Caco-2 (cell line): Measurements from ENCODE around the gene GAL3ST3. TPM values are rescaled to one million over a fixed set of nuclear protein-coding genes. Genes with fewer than 3 reads are reported as not detected.

Experiments used
- BruUV-seq: library from RNA; stranded (reverse); fragments of 400-500 nt; replicated peaks from 2 replicates; lab custom pipeline; 2021; lab: Mats Ljungman, UMichigan
- CTCF ChIA-PET: fragments of 300-600 bp; sonication (Branson Sonifier 250); formaldehyde crosslinking; loops from one replicate; lab custom pipeline; 2022; ENCODE audit warnings: antibody characterized with exemption; lab: Charles Lee
- POLR2A ChIA-PET: fragments of 300-600 bp; sonication (Branson Sonifier 250); formaldehyde crosslinking; loops from one replicate; lab custom pipeline; 2022; ENCODE audit warnings: antibody characterized with exemption; lab: Charles Lee
- DNase-seq, 2 experiments: peaks; one replicate each; pipeline versions ENCODE4 v3.0.0 to v3.0.0-alpha.2; 2020 to 2022
- H3K27me3 ChIP-seq: replicated peaks from 2 replicates; pipeline ENCODE4 v1.6.0; 2011; ENCODE audit warnings: low read length; ENCODE audit not compliant: control insufficient read depth, insufficient read depth
- H3K36me3 ChIP-seq: 2 replicates; pipeline ENCODE4 v1.5.1; 2011; ENCODE audit warnings: low read length; ENCODE audit not compliant: control insufficient read depth, insufficient read depth
- H3K4me1 ChIP-seq: fragments of 250-450 bp; sonication (Bioruptor Pico); 2 replicates; pipeline ENCODE4 v1.5.1; 2020; ENCODE audit warnings: mild to moderate bottlenecking
- H3K4me3 ChIP-seq: 2 replicates; pipeline ENCODE4 v1.5.1; 2011; ENCODE audit warnings: low read depth, mild to moderate bottlenecking, control low read depth, low read length
- H3K9me3 ChIP-seq: fragments of 250-450 bp; sonication (Bioruptor Pico); 2 replicates; pipeline ENCODE4 v1.5.1; 2020; ENCODE audit warnings: mild to moderate bottlenecking, moderate library complexity
- H3K27ac Mint-ChIP-seq: one replicate; pipeline ENCODE4 v1.8.0; 2022; ENCODE audit warnings: mixed read lengths; ENCODE audit not compliant: unreplicated experiment
- H3K27me3 Mint-ChIP-seq: one replicate; pipeline ENCODE4 v1.8.0; 2022; ENCODE audit warnings: mixed read lengths; ENCODE audit not compliant: insufficient read depth, unreplicated experiment
- H3K36me3 Mint-ChIP-seq: one replicate; pipeline ENCODE4 v1.8.0; 2022; ENCODE audit warnings: mild to moderate bottlenecking, mixed read lengths; ENCODE audit not compliant: insufficient read depth, unreplicated experiment
- H3K4me1 Mint-ChIP-seq: one replicate; pipeline ENCODE4 v1.8.0; 2022; ENCODE audit warnings: low read depth, mixed read lengths; ENCODE audit not compliant: unreplicated experiment
- H3K4me3 Mint-ChIP-seq: one replicate; pipeline ENCODE4 v1.8.0; 2022; ENCODE audit warnings: mild to moderate bottlenecking, moderate library complexity, mixed read lengths; ENCODE audit not compliant: unreplicated experiment
- H3K9me3 Mint-ChIP-seq: one replicate; pipeline ENCODE4 v1.8.0; 2022; ENCODE audit warnings: mixed read lengths; ENCODE audit not compliant: unreplicated experiment
- CTCF ChIP-seq, 2 experiments: fragments of 200-600 bp in 1 of 2; IDR thresholded peaks; 1 replicate in 1 of 2; 2 replicates in 1 of 2; pipeline versions ENCODE4 v1.5.1 to v1.8.0; 2011 to 2022; ENCODE audit warnings: antibody characterized with exemption in 1 of 2, control low read depth in 1 of 2, inconsistent platforms in 1 of 2, low read depth in 1 of 2, low read length in 1 of 2, mild to moderate bottlenecking in 1 of 2, moderate library complexity in 1 of 2; ENCODE audit not compliant: insufficient read depth in 1 of 2, severe bottlenecking in 1 of 2, unreplicated experiment in 1 of 2
- intact Hi-C: fragments of 100-400 bp; cut with micrococcal nuclease; formaldehyde crosslinking; loops from one replicate; pipeline ENCODE4 v1.10.0; 2022; ENCODE audit not compliant: unreplicated experiment
- total RNA-seq: library from RNA; stranded (reverse); gene quantifications from 2 replicates; pipeline ENCODE4 v1.2.3, GENCODE V29; 2022

The GAL3ST3 gene
- total RNA-seq, 1 experiment from 2014 or later = not detected

GRCh38 chr11:66050581-66051231, 1.7 kb upstream of the GAL3ST3 start:
- H3K27me3 Mint-ChIP-seq = no peaks in the 10 kb centered on the region
- CTCF ChIA-PET = interaction anchor here (0.6 to 2.0 kb wide), 4 partner anchors 10 to 160 kb away, joined by 3 to 7 read pairs (median 4); partner anchors contain the start of gene CCDC85B
- TF ChIP-seq CTCF (IDR thresholded peaks at IDR 0.05; ENCODE audit: insufficient read depth in 1 of 2, low read depth in 1 of 2, low read length in 1 of 2, severe bottlenecking in 1 of 2, unreplicated experiment in 1 of 2) = no peak
- peak overlapping the region; percentile 91 for H3K4me3 Mint-ChIP-seq
- POLR2A ChIA-PET = interaction anchor here (1.0 to 1.5 kb wide), 2 partner anchors 69 to 89 kb away, joined by 3 to 5 read pairs; no protein-coding TSS in a partner anchor
- H3K4me3 ChIP-seq = peak overlapping the region; percentile 49
- intact Hi-C loops = loop anchor here (5.0 kb wide), 1 partner anchor 302 kb away; no protein-coding TSS in a partner anchor
- H3K4me1 Mint-ChIP-seq = peaks cover 14% of the 10 kb centered on the region
- DNase-seq = no peak
- no TSS peak for BruUV-seq
- H3K4me1 ChIP-seq = peaks cover 9% of the 10 kb centered on the region
- no peaks in the 10 kb centered on the region for H3K9me3 Mint-ChIP-seq
- no peaks in the 10 kb centered on the region for H3K27me3 ChIP-seq
- H3K9me3 ChIP-seq = no peaks in the 10 kb centered on the region
- H3K36me3 Mint-ChIP-seq = peaks cover 32% of the 10 kb centered on the region
- H3K27ac Mint-ChIP-seq = peak overlapping the region; percentile 96
- peaks cover 7% of the 10 kb centered on the region for H3K36me3 ChIP-seq

- Mint-ChIP-seq H3K27ac (no peak overlapping the region), H3K4me3 (no peak overlapping the region), H3K27me3 (no peaks in the 10 kb centered on the region), H3K4me1 (peaks cover 7% of the 10 kb centered on the region), H3K36me3 (peaks cover 8% of the 10 kb centered on the region), H3K9me3 (no peaks in the 10 kb centered on the region)
- TF ChIP-seq CTCF (IDR thresholded peaks at IDR 0.05; ENCODE audit: insufficient read depth in 1 of 2, low read depth in 1 of 2, low read length in 1 of 2, severe bottlenecking in 1 of 2, unreplicated experiment in 1 of 2) = no peak
- intact Hi-C loops = no loop called here
- H3K4me3 ChIP-seq = no peak overlapping the region
- DNase-seq = no peak
- H3K36me3 ChIP-seq = no peaks in the 10 kb centered on the region
- BruUV-seq = no TSS peak
- H3K4me1 ChIP-seq = peaks cover 11% of the 10 kb centered on the region
- ChIA-PET POLR2A (no interaction called here), CTCF (interaction anchor here (0.6 kb wide), 1 partner anchor 21 kb away, joined by 3 read pairs; no protein-coding TSS in a partner anchor)
- no peaks in the 10 kb centered on the region for H3K9me3 ChIP-seq
- no peaks in the 10 kb centered on the region for H3K27me3 ChIP-seq
Measured at GRCh38 chr11:66047541-66048365, 1.2 kb downstream of the GAL3ST3 start.

- H3K9me3 ChIP-seq = no peaks in the 10 kb centered on the region
- no peaks in the 10 kb centered on the region for H3K36me3 ChIP-seq
- Mint-ChIP-seq H3K27ac (no peak overlapping the region), H3K36me3 (no peaks in the 10 kb centered on the region), H3K4me1 (peaks cover 7% of the 10 kb centered on the region), H3K4me3 (no peak overlapping the region), H3K9me3 (no peaks in the 10 kb centered on the region), H3K27me3 (no peaks in the 10 kb centered on the region)
- no peak overlapping the region for H3K4me3 ChIP-seq
- no peak for TF ChIP-seq CTCF (IDR thresholded peaks at IDR 0.05; ENCODE audit: insufficient read depth in 1 of 2, low read depth in 1 of 2, low read length in 1 of 2, severe bottlenecking in 1 of 2, unreplicated experiment in 1 of 2)
- intact Hi-C loops = no loop called here
- peaks cover 11% of the 10 kb centered on the region for H3K4me1 ChIP-seq
- no TSS peak for BruUV-seq
- ChIA-PET POLR2A (no interaction called here), CTCF (no interaction called here)
- DNase-seq = no peak
- no peaks in the 10 kb centered on the region for H3K27me3 ChIP-seq
Measured at GRCh38 chr11:66046901-66047300, 2.1 kb downstream of the GAL3ST3 start.
